ENCODE data around the gene WBP1.

WBP1 gene

GRCh38 chr2:74428675-74429074 lies 29.6 kb upstream of the WBP1 start:
- H3K4me3 ChIP-seq (ENCODE audit: insufficient read depth, low read length, poor library complexity, severe bottlenecking): no peak overlapping the region
- no peaks in the 10 kb centered on the region for H3K79me2 ChIP-seq (ENCODE audit: insufficient read depth, low read length)
- H3K27me3 ChIP-seq (ENCODE audit: low read length): no peaks in the 10 kb centered on the region
- H3K27ac ChIP-seq (ENCODE audit: low read depth, low read length): no peak overlapping the region
- H3K9me2 ChIP-seq (replicated peaks; ENCODE audit: insufficient read depth, low read length): no peaks in the 10 kb centered on the region
- no peaks in the 10 kb centered on the region for H4K20me1 ChIP-seq (ENCODE audit: low read depth, low read length)
- no peak overlapping the region for H2AFZ ChIP-seq (ENCODE audit: low read depth, low read length, severe bottlenecking)
- no peak overlapping the region for H3K9ac ChIP-seq (ENCODE audit: low read length)
- H3K36me3 ChIP-seq (ENCODE audit: low read length): no peaks in the 10 kb centered on the region
- H3F3A ChIP-seq (ENCODE audit: insufficient read depth): no peaks in the 10 kb centered on the region
- H3K9me3 ChIP-seq (ENCODE audit: insufficient read depth, low read length): no peaks in the 10 kb centered on the region
- no peak overlapping the region for H3K4me2 ChIP-seq (ENCODE audit: low read depth, low read length, poor library complexity, severe bottlenecking)
- TF ChIP-seq EZH2phosphoT487 (conservative IDR thresholded peaks at IDR 0.05; ENCODE audit: low read length) (no peak), CTCF (IDR thresholded peaks at IDR 0.05; ENCODE audit: insufficient read depth, low read length, poor library complexity, severe bottlenecking) (no peak)

DNA sequence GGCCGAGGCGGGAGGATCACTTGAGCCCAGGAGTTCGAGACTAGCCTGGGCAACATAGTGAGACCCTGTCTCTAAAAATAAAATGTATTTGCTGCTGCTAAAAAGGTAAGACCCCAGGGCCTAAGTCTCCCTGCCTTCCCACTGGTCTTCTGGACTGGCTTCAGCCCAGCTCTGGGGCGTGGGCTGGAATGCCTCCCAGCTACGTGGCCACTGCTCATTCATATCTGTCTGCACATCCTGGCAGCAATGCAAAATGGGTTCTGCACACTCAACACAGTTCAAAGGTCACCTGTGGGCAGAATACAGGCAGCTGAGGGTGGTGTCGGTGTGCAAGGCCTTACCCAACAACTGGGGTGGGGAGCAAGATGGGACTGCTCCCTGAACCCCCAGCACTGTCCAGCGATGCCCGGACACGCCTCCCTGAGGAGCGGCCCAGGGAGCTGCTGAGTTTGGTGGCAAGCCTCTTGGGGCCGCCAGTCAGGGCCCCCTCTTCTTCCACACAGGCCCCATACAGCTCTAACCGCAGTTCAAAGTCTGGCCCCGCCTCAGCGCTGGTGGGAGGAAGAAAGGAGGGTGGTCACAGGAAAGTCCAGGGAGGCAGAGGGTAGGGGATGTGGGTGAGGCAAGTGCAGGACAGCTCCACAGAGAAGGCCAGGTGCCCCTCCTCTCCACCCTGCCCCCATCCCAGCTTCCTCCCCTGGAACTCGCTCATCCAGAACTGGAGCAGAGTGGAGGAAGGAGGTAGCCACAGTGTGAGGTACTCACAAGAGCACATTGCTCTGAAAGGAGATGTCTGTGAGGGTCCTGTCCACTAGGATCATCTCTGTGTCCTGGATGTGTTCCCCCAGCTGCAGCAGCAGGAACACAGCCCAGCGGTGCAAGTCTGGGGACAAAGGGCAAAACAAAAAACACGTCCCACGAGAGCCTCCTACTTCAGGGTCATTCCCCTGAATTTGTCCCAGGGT lies 28.5 kb upstream of the WBP1 start:
- no peaks in the 10 kb centered on the region for H3K9me2 ChIP-seq (replicated peaks; ENCODE audit: insufficient read depth, low read length)
- no peaks in the 10 kb centered on the region for H4K20me1 ChIP-seq (ENCODE audit: low read depth, low read length)
- H3K9ac ChIP-seq (ENCODE audit: low read length): no peak overlapping the region
- no peaks in the 10 kb centered on the region for H3K36me3 ChIP-seq (ENCODE audit: low read length)
- no peaks in the 10 kb centered on the region for H3K9me3 ChIP-seq (ENCODE audit: insufficient read depth, low read length)
- TF ChIP-seq CTCF (IDR thresholded peaks at IDR 0.05; ENCODE audit: insufficient read depth, low read length, poor library complexity, severe bottlenecking) (no peak), EZH2phosphoT487 (conservative IDR thresholded peaks at IDR 0.05; ENCODE audit: low read length) (no peak)
- H3K4me3 ChIP-seq (ENCODE audit: insufficient read depth, low read length, poor library complexity, severe bottlenecking): no peak overlapping the region
- H3K4me2 ChIP-seq (ENCODE audit: low read depth, low read length, poor library complexity, severe bottlenecking): no peak overlapping the region
- H3K27ac ChIP-seq (ENCODE audit: low read depth, low read length): no peak overlapping the region
- H3K79me2 ChIP-seq (ENCODE audit: insufficient read depth, low read length): no peaks in the 10 kb centered on the region
- H2AFZ ChIP-seq (ENCODE audit: low read depth, low read length, severe bottlenecking): no peak overlapping the region
- no peaks in the 10 kb centered on the region for H3F3A ChIP-seq (ENCODE audit: insufficient read depth)
- no peaks in the 10 kb centered on the region for H3K27me3 ChIP-seq (ENCODE audit: low read length)

DNA sequence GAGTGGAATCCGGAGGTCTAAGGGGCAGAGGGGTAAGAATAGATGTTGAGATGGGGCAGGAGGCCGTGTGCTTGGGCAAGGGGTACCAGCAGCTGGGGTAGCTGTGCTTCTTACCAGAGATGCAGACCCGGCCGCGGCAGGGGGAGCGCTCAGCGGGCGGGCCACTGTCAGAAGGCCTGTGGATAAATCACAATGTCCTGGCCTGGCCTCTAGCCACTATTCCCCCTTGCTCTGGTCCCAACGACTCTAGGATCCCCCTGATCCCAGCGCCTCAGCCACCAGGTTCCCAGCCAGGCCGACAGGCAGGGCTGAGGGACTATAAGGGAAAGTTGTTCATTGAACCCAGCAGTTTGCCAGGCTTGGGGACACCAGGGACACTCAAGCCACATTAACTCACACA lies 27.7 kb upstream of the WBP1 start:
- Histone ChIP-seq H3K9me3 (ENCODE audit: insufficient read depth, low read length) (no peaks in the 10 kb centered on the region), H3K9me2 (replicated peaks; ENCODE audit: insufficient read depth, low read length) (no peaks in the 10 kb centered on the region), H3K9ac (ENCODE audit: low read length) (no peak overlapping the region), H3K27ac (ENCODE audit: low read depth, low read length) (no peak overlapping the region), H3K27me3 (ENCODE audit: low read length) (no peaks in the 10 kb centered on the region), H3K4me2 (ENCODE audit: low read depth, low read length, poor library complexity, severe bottlenecking) (no peak overlapping the region), H4K20me1 (ENCODE audit: low read depth, low read length) (no peaks in the 10 kb centered on the region), H3K36me3 (ENCODE audit: low read length) (no peaks in the 10 kb centered on the region), H2AFZ (ENCODE audit: low read depth, low read length, severe bottlenecking) (no peak overlapping the region), H3F3A (ENCODE audit: insufficient read depth) (no peaks in the 10 kb centered on the region), H3K4me3 (ENCODE audit: insufficient read depth, low read length, poor library complexity, severe bottlenecking) (no peak overlapping the region), H3K79me2 (ENCODE audit: insufficient read depth, low read length) (no peaks in the 10 kb centered on the region)
- no peak for TF ChIP-seq EZH2phosphoT487 (conservative IDR thresholded peaks at IDR 0.05; ENCODE audit: low read length)

All from SU-DHL-6 (cell line).